GM23248 (cell line): Measurements from ENCODE around the gene REM2. TPM values are rescaled to one million over a fixed set of nuclear protein-coding genes. Genes with fewer than 3 reads are reported as not detected.

Experiments used
- DNase-seq: peaks from one replicate; pipeline ENCODE4 v3.0.0-alpha.2; 2015
- H2AFZ ChIP-seq: fragments of 200-600 bp; sonication (generic); 2 replicates; pipeline ENCODE4 v1.6.1; 2016; ENCODE audit warnings: antibody characterized with exemption
- H3F3A ChIP-seq: fragments of 200-600 bp; sonication (generic); 2 replicates; pipeline ENCODE4 v1.6.1; 2016; ENCODE audit warnings: mild to moderate bottlenecking, antibody characterized with exemption, mixed run types; ENCODE audit not compliant: insufficient read depth
- H3K27ac ChIP-seq: fragments of 200-600 bp; sonication (generic); 2 replicates; pipeline ENCODE4 v1.5.1; 2016; ENCODE audit warnings: mild to moderate bottlenecking
- H3K27me3 ChIP-seq: fragments of 200-600 bp; sonication (generic); replicated peaks from 2 replicates; pipeline ENCODE4 v1.6.1; 2016; ENCODE audit warnings: mild to moderate bottlenecking; ENCODE audit not compliant: insufficient read depth
- H3K36me3 ChIP-seq: fragments of 200-600 bp; sonication (generic); 2 replicates; pipeline ENCODE4 v1.6.1; 2016; ENCODE audit warnings: low read depth, mild to moderate bottlenecking
- H3K4me1 ChIP-seq: fragments of 200-600 bp; sonication (generic); 2 replicates; pipeline ENCODE4 v1.6.1; 2016; ENCODE audit warnings: mild to moderate bottlenecking; ENCODE audit not compliant: insufficient read depth
- H3K4me2 ChIP-seq: fragments of 200-600 bp; sonication (generic); one replicate; pipeline ENCODE4 v1.6.1; 2016; ENCODE audit warnings: mild to moderate bottlenecking; ENCODE audit not compliant: unreplicated experiment
- H3K4me3 ChIP-seq: fragments of 200-600 bp; sonication (generic); 2 replicates; pipeline ENCODE4 v1.5.1; 2016; ENCODE audit warnings: mild to moderate bottlenecking
- H3K79me2 ChIP-seq: fragments of 200-600 bp; sonication (generic); 2 replicates; pipeline ENCODE4 v1.6.1; 2016; ENCODE audit warnings: mild to moderate bottlenecking; ENCODE audit not compliant: insufficient read depth
- H3K9ac ChIP-seq: fragments of 200-600 bp; sonication (generic); 2 replicates; pipeline ENCODE4 v1.6.1; 2016; ENCODE audit warnings: mild to moderate bottlenecking
- H3K9me2 ChIP-seq: fragments of 200-600 bp; sonication (generic); 2 replicates; pipeline ENCODE4 v1.6.1; 2016; ENCODE audit warnings: mixed run types, mild to moderate bottlenecking, moderate library complexity; ENCODE audit not compliant: insufficient read depth
- H3K9me3 ChIP-seq: fragments of 200-600 bp; sonication (generic); one replicate; pipeline ENCODE4 v1.6.1; 2017; ENCODE audit warnings: low read depth
- H4K20me1 ChIP-seq: fragments of 200-600 bp; sonication (generic); 2 replicates; pipeline ENCODE4 v1.6.0; 2016; ENCODE audit not compliant: insufficient read depth
- EZH2 ChIP-seq: fragments of 200-600 bp; sonication (generic); IDR thresholded peaks from 2 replicates; pipeline ENCODE4 v1.6.1; 2018; ENCODE audit warnings: antibody characterized with exemption, mild to moderate bottlenecking; ENCODE audit not compliant: insufficient read depth, poor library complexity, severe bottlenecking
- EZH2phosphoT487 ChIP-seq: fragments of 200-600 bp; sonication (generic); IDR thresholded peaks from 2 replicates; pipeline ENCODE4 v1.6.1; 2018; ENCODE audit warnings: antibody characterized with exemption, moderate library complexity, mild to moderate bottlenecking, low read depth; ENCODE audit not compliant: insufficient read depth
- WGBS, 2 experiments: methylation state at CpG; one replicate each; pipeline ENCODE4 v1.1.6; 2015 to 2017; ENCODE audit warnings: low lambda C conversion rate in 2 of 2, low coverage in 1 of 2; ENCODE audit errors: missing lambda C conversion rate in 2 of 2; 5-methylcytosine and 5-hydroxymethylcytosine counted together
- in situ Hi-C: fragments of 300-500 bp; cut with MboI; formaldehyde crosslinking; loops from 2 replicates; pipeline ENCODE4 v1.15.0; 2020
- polyA plus RNA-seq: library from polyadenylated mRNA; unstranded; fragments of >200 nt; fragmentation: Nextera tagmentation; extraction: Ambion mirVana; gene quantifications from 2 replicates; pipeline ENCODE4 v1.2.1, GENCODE V29; 2016
- total RNA-seq: library from RNA; depleted of rRNA; stranded (reverse); fragments of >200 nt; shearing (Covaris generic); gene quantifications from 2 replicates; pipeline ENCODE4 v1.2.3, GENCODE V29; 2014

REM2 gene
- total and polyA plus RNA-seq, 2 experiments from 2014 or later, result 0.22 TPM; not detected in 1

GRCh38 chr14:22926316-22926715 is 43.3 kb downstream of the REM2 start:
- Histone ChIP-seq H3K27me3 (no peaks in the 10 kb centered on the region), H3K4me3 (no peak overlapping the region), H3K4me2 (peak overlapping the region; percentile 21), H4K20me1 (no peaks in the 10 kb centered on the region), H3K9me2 (no peaks in the 10 kb centered on the region), H3K36me3 (peaks cover 28% of the 10 kb centered on the region), H3K4me1 (peaks cover 21% of the 10 kb centered on the region), H3K9ac (0 out of 2 replicates have a peak overlapping the region, but pooled peaks have one; percentile 17), H3K9me3 (no peaks in the 10 kb centered on the region), H3F3A (peaks cover 22% of the 10 kb centered on the region), H2AFZ (no peak overlapping the region), H3K27ac (peak overlapping the region; percentile 34), H3K79me2 (peaks cover 35% of the 10 kb centered on the region)
- 66 to 73% methylated on average over 4 of the region's 4 CpGs for WGBS, 2 experiments
- peak; percentile 64 for DNase-seq
- TF ChIP-seq EZH2 (no peak), EZH2phosphoT487 (no peak)
- in situ Hi-C loops, result no loop called here

DNA sequence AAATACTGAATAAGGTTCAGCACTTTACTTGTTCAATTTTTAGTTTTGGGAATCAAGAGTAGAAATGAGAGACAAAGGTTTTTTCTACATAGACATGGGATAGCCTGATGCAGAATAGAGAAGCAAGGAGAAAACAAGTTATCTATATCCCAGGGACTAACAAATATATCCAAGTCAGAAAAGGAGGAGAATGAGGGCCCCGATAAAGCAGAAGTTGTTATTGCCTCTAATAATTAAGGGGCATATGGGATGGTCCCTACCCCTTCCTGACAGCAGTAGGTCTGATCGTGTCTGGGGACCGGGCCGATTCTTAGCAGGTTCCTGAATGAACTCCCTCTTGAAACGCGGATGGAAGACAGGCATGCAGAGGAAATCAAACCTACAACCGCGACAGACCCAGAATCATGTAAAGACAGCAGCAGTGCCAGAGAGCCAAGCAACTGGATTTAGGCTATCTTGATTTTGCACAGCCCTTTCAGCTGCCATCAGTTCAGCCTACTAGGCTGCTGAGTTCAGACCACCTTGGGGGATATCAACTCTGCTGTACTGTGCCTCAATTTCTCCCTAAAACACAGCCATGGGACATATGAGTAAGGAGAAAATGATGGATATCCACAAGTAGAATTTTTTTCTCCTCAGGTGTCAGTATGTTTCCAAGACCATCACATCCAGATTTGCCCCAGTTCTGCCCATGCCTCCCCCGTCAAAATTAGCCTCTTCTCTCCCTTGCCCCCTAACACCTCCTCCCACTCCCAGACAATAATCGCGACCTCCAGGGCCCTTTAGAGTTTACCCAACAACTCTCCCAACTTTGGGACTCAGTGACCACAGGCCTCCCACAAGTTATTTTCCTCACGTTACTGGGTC is 45.4 kb downstream of the REM2 start:
- Histone ChIP-seq H3K4me2 (peak overlapping the region; percentile 97), H3K9me3 (no peaks in the 10 kb centered on the region), H3K9me2 (no peaks in the 10 kb centered on the region), H2AFZ (peak overlapping the region; percentile 84), H3K27ac (peak overlapping the region; percentile 75), H3K4me1 (peaks cover 21% of the 10 kb centered on the region), H4K20me1 (no peaks in the 10 kb centered on the region), H3F3A (peaks cover 10% of the 10 kb centered on the region), H3K9ac (peak overlapping the region; percentile 94), H3K4me3 (peak overlapping the region; percentile 91), H3K27me3 (no peaks in the 10 kb centered on the region), H3K79me2 (peaks cover 35% of the 10 kb centered on the region), H3K36me3 (peaks cover 19% of the 10 kb centered on the region)
- in situ Hi-C loops, result no loop called here
- 9 to 10% methylated on average over 12 of the region's 12 CpGs for WGBS, 2 experiments
- DNase-seq, result peak; percentile 35
- TF ChIP-seq EZH2, result no peak
- no peak for TF ChIP-seq EZH2phosphoT487

DNA sequence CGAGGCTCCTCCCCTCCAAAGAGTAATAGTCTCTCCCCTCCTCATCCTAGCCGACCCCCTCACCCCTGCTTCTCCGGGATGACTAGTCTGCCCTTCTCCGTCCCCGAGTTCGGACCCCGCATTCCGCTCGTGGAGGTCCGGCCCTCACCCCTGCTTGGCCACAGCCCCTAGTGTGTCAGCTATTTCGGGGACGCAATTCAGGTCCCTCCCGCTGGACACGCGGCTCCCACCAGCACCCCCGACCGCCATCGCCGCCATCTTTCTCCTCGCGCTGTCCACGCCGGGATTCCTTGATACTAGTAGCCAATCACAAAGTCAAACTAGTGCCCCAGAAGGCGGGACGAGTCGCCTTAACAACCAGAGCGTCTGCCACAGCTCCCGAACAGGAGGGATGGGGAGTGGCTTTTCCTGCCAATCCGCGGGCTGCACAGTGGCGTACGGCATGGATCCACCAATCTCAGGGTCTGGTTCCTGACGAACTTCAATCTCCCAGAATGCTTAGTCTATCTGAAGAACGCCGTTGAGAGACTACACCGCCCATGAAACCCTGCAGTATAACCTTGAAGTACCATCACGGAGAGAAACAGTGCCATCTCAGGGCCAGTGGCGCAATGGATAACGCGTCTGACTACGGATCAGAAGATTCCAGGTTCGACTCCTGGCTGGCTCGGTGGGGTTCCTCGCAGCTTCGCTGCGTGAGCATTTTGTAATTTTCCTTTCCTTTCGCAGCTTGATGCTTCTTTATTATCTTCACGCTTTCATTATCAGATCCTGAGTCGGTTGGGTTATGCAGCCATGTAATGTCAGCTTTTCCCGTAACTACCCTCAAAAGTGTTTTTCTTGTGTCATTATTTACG is 46.3 kb downstream of the REM2 start, which contains the start of gene PRMT5:
Gene PRMT5, minus strand, starts transcription at position 273 of the 857 bp plus-strand sequence. Its CDS starts 15 bp downstream, at position 258.
- Histone ChIP-seq H3K27me3 (no peaks in the 10 kb centered on the region), H3K4me2 (peak within 1 kb of the TSS; percentile 97), H2AFZ (peak within 1 kb of the TSS; percentile 94), H4K20me1 (no peaks in the 10 kb centered on the region), H3K79me2 (peaks cover 35% of the 10 kb centered on the region), H3K9me2 (no peaks in the 10 kb centered on the region), H3K4me1 (peaks cover 21% of the 10 kb centered on the region), H3K9ac (peak within 1 kb of the TSS; percentile 94), H3K4me3 (peak within 1 kb of the TSS; percentile 91), H3K36me3 (peaks cover 12% of the 10 kb centered on the region), H3K27ac (peak within 1 kb of the TSS; percentile 88), H3K9me3 (no peaks in the 10 kb centered on the region), H3F3A (peaks cover 14% of the 10 kb centered on the region)
- TF ChIP-seq EZH2phosphoT487 (no peak), EZH2 (no peak)
- in situ Hi-C loops, result no loop called here
- 0 to 1% methylated on average over 51 of the region's 51 CpGs for WGBS, 2 experiments
- DNase-seq, result peak; percentile 100

GRCh38 chr14:22929961-22930364 is 46.9 kb downstream of the REM2 start:
- 0% methylated on average over 2 of the region's 2 CpGs for WGBS, 2 experiments
- in situ Hi-C loops, result no loop called here

More at GRCh38 chr14:22929961-22930364, 46.9 kb downstream of the REM2 start:
- H3F3A ChIP-seq, result peaks cover 14% of the 10 kb centered on the region
- H3K4me1 ChIP-seq, result peaks cover 21% of the 10 kb centered on the region
- H3K36me3 ChIP-seq, result peaks cover 7% of the 10 kb centered on the region; the same call in 1 of the 2 replicates
- H3K4me3 ChIP-seq, result peak overlapping the region; percentile 78
- H3K27ac ChIP-seq, result peak overlapping the region; percentile 88
- DNase-seq, result no peak
- peaks cover 35% of the 10 kb centered on the region for H3K79me2 ChIP-seq
- no peaks in the 10 kb centered on the region for H3K9me3 ChIP-seq
- H3K9ac ChIP-seq, result peak overlapping the region; percentile 71
- TF ChIP-seq EZH2, result no peak
- no peaks in the 10 kb centered on the region for H3K27me3 ChIP-seq
- H3K9me2 ChIP-seq, result no peaks in the 10 kb centered on the region
- peak overlapping the region; percentile 93 for H3K4me2 ChIP-seq
- H4K20me1 ChIP-seq, result no peaks in the 10 kb centered on the region
- peak overlapping the region; percentile 94 for H2AFZ ChIP-seq
